GM11168 (cell line): ENCODE results near the gene RIN3.

Experiments
- in situ Hi-C: fragments of 300-500 bp; cut with MboI; formaldehyde crosslinking; loops from one replicate; pipeline ENCODE4 v1.12.0; 2022; ENCODE audit warnings: low sequenced_read_pairs; ENCODE audit not compliant: unreplicated experiment

The RIN3 gene

DNA sequence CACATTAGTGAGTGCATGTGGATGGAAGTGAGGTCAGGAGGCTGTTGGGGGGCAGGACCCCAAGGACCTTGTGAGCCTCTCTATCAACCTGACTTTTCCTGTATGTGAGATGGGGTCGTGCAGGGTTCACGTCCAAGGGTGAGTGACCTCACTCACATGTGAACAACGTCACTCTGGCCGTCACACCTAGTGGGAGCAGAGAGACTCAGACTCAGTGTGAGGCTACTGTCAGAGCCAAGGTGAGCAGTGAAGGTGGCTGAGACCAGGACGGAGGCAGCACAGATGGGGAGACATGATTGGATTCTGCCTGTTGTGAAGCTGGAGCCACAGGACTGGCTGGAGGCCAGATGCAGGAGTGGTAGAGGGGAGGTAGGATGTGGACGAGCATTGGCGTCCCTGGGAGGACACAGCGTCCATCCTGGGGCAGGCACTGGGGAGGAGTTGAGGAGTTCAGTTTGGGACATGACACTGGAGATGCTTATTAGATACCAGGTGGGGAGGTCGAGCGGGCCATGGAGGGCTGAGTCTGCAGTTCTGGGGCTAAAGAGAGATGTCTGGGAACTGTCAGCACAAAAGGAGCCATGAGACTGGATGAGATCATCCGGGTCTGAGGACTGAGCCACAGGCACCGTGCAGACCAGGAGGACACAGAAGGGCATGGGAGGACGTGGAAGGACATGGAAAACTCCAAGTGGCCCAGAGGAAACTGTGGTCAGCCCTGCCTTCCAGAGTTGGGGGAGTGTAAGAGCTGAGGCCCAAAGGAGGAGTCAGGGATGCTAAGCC, 142.0 kb downstream of the RIN3 start:
- in situ Hi-C loops, result no loop called here

GRCh38 chr14:92656306-92657081, 142.9 kb downstream of the RIN3 start:
- in situ Hi-C loops, result no loop called here

- in situ Hi-C loops, result no loop called here
Observed at GRCh38 chr14:92657457-92658142, 144.0 kb downstream of the RIN3 start.

DNA sequence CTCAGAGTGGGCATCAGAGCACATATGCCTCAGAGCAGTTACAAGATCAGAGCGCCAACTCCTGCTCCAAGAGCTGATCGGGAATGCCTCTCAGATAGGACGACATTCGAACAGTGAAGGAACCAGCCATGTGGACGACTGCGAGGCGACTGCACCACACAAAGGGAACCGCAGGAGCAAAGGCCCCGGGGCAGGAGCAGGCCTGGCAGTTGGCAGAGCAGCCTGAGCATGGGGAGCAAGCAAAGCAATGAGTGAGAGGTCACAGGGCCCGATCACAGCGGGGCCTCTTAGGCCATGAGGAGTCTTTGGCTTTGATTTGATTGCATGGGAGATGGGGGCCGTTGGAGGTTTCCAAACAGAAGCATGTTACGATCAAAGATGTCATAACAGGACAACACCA, 144.6 kb downstream of the RIN3 start:
- in situ Hi-C loops, result no loop called here

DNA sequence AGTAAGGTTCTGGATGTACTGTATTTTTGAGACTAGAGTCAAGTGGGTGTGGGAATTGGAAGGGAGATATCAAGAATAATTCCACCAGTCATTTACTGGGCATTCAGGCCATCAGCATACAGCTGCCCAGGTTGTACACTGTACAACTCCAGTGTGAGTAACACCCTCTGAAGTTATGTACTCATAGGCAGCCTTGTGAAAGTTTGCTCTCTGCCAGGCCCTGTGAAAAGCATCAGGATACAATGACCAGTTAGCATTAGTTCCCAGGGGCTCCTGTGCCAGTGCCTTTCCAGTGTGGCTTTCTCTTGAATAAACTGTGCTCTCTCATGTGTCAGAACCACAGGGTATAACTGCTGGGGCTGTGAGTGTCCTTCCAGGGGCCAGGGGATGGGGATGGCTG, 145.1 kb downstream of the RIN3 start:
- in situ Hi-C loops, result no loop called here

DNA sequence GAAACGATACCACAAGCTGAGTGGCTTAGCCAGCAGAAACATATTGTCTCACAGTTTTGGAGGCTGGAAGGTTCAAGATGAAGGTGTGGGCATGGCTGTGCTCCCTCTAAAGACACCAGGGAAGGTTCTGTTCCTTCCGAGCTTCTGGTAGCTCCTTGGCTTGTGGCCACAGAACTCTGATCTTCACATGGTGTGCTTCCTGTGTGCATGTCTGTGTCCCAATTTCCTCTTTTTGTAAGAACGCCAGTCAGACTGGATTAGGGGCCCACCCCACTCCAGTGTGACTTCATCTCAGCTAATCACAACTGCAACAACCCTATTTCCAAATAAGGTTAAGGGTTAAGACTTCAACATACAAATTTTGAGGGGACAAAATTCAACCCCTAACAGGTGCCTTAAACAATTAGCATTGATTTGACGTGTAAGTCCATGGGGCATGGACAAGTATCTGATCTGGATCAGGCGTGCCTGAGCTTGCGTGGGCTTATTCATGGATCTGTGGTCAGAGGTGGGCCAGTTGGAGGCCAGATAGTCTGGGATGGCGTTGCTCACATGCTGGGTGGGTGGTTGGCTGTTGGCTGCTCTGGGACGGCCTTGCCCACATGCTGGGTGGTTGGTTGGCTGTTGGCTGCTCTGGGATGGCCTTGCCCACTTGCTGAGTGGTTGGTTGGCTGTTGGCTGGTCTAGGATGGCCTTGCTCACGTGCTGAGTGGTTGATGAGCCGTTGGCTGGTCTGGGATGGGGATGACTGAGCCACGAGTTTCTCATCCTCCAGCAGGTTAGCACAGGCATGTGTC, 146.4 kb downstream of the RIN3 start:
- in situ Hi-C loops, result no loop called here

- in situ Hi-C loops, result no loop called here
Observed at GRCh38 chr14:92660571-92660970, 147.0 kb downstream of the RIN3 start.

DNA sequence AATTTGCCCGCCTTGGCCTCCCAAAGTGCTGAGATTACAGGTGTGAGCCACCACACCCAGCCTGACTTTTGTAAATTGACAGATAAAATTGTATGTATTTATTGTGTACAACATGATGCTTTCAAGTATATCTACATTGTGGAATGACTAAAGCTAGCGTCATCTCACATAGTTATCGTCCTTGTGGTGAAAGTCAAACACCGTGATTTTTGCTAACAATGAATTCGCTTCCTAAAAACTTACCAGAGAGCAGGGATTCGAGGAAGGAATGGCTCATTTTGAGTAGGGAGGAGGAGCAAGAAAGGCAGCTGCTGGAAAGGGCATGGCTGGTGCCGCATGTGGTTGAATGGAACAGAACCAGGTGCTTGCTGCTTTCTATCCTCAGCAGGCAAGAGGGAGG, 149.5 kb downstream of the RIN3 start:
- in situ Hi-C loops, result no loop called here

GRCh38 chr14:92665661-92666110, 152.1 kb downstream of the RIN3 start:
- in situ Hi-C loops, result no loop called here

GRCh38 chr14:92666251-92666650, 152.7 kb downstream of the RIN3 start:
- in situ Hi-C loops, result no loop called here

DNA sequence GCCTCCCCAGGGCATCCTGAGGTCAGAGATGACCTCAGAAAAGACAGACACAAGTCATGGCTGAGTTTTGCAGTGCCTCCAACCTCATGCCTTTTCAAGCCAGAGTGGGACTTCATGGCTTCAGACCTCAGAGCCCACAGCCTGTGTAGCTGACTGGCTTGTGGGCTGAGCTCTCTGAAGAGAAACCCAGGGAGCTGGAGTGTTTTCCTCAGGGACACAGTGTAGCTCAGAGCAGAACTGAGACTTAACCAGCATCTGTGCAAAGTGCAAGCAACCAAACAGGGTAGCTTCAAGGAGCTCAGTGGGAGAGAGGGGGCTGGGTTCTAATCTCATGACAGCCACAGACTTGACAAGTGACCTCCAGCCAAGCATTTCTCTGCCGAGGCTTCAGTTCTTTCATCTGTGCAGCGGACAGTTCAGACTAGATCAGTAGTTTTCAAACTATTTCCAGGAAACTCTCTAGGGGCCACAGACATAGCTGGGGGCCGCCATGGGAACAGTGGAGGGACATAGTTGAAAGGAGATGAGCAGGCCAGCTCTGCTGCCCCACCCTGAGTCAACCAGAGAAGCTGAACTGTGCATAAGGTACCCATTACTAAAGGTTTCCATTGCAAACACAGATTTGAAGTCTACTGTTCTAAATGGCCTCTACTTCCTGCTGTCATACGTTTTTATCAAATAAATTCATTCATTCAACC, 154.8 kb downstream of the RIN3 start:
- in situ Hi-C loops, result no loop called here

- in situ Hi-C loops, result no loop called here
Observed at GRCh38 chr14:92670160-92670559, 156.6 kb downstream of the RIN3 start.

DNA sequence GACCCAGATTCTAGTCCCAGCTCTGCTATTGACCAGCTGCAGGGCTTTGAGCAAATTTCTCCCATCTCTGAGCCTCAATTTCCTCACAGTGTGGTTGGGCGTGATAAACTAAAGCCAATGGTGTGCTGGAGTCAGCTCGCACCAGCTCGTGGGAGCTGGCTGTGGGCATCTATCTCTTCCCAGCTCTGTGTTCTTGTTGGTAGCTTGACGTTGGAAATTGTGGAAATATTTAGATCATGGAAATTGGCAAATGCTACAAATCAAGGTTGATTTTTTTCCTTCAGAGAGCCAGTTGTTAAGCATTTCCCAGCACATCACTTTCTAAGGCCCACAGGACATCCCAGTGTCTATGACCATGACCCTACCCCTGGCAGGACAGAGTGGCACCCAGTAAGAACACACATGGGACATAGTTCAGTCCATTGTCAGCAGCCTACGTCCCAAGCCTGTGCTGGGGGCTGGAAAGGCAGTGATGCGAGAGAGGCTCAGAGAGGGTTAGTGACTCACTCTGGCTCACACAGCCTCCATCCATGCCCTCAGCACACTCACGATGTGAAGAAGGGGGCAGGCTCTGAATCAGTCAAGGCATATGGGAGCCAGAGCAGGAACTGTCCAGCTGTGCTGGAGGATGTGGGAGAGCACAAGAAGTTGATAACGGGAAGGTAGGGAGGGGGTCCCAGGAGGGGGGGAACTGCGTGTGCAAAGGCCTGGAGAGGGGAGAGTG, 157.2 kb downstream of the RIN3 start:
- in situ Hi-C loops, result no loop called here

DNA sequence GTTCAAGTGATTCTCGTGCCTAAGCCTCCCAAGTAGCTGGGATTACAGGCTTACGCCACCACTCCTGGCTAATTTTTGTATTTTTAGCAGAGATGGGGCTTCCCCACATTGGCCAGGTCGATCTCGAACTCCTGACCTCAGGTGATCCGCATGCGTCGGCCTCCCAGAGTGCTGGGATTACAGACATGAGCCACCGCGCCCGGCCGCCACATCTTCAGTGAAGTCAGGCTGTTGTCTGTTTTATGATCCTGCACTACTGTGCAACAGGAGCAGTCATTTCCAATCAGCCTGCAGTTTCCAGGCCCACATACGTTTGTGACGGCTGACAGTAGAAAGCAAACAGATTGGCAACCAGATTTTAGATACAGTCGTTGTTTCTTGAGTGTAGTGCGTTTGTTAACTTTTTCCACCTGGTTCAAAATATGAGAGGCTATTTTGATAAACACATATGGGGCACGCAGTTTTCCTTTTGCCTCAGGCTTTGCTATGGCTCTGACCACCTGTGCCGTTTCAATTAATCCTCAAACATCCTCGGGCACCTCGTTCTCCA, 160.1 kb downstream of the RIN3 start:
- in situ Hi-C loops, result no loop called here

GRCh38 chr14:92675421-92675820, 161.8 kb downstream of the RIN3 start:
- in situ Hi-C loops, result loop anchor here (25.0 kb wide), 1 partner anchor 538 kb away; no protein-coding TSS in a partner anchor

DNA sequence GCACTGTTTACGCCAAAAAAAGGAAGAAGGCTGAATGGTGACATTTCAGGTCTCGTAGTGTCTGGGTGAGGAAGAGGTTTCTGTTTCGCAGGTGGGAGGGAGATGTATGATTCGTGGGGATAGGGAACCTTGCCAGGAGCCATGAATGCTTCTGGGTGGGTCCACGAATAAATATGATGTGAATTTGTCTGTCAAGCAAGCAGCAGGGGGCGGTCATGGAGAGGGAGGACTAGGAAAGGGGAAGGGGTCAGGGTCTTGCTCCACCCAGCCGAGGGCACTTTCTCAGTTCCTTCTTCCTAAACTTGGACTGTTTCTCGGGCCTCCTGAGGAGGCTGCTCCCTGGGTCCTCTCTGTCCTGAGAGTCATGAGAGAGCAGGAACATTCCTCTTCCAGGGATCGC, 162.4 kb downstream of the RIN3 start:
- in situ Hi-C loops, result loop anchor here (25.0 kb wide), 1 partner anchor 539 kb away; no protein-coding TSS in a partner anchor

GRCh38 chr14:92676403-92677086, 163.0 kb downstream of the RIN3 start:
- in situ Hi-C loops, result loop anchor here (25.0 kb wide), 1 partner anchor 539 kb away; no protein-coding TSS in a partner anchor
